Measurements from ENCODE around the gene OPA1. TPM values are rescaled to one million over a fixed set of nuclear protein-coding genes. Genes with fewer than 3 reads are reported as not detected.

The OPA1 gene
- total RNA-seq, 1 donor from 2014 or later = 87.4 TPM

GRCh38 chr3:193650585-193650984 lies 57.6 kb downstream of the OPA1 start:
- no peak for DNase-seq (ENCODE audit: low read depth)

- no peak for DNase-seq (ENCODE audit: low read depth)
Observed at GRCh38 chr3:193655831-193656433, 62.9 kb downstream of the OPA1 start.

- no peak for DNase-seq (ENCODE audit: low read depth)
Observed at GRCh38 chr3:193656445-193656844, 63.4 kb downstream of the OPA1 start.

GRCh38 chr3:193656878-193657282 lies 63.9 kb downstream of the OPA1 start:
- DNase-seq (ENCODE audit: low read depth) = no peak

- DNase-seq (ENCODE audit: low read depth) = no peak
Observed at GRCh38 chr3:193660171-193660570, 67.2 kb downstream of the OPA1 start.

GRCh38 chr3:193660698-193661411 lies 67.8 kb downstream of the OPA1 start:
- DNase-seq (ENCODE audit: low read depth) = no peak

- no peak for DNase-seq (ENCODE audit: low read depth)
Observed at GRCh38 chr3:193662757-193663322, 69.8 kb downstream of the OPA1 start.

GRCh38 chr3:193665370-193665989 lies 72.5 kb downstream of the OPA1 start:
- peak; percentile 61 for DNase-seq (ENCODE audit: low read depth)

- DNase-seq (ENCODE audit: low read depth) = no peak
Observed at GRCh38 chr3:193673845-193674244, 80.8 kb downstream of the OPA1 start.

- DNase-seq (ENCODE audit: low read depth) = no peak
Observed at GRCh38 chr3:193674714-193675113, 81.7 kb downstream of the OPA1 start.

GRCh38 chr3:193677734-193678133 lies 84.7 kb downstream of the OPA1 start:
- no peak for DNase-seq (ENCODE audit: low read depth)

GRCh38 chr3:193680220-193680619 lies 87.2 kb downstream of the OPA1 start:
- DNase-seq (ENCODE audit: low read depth) = peak; percentile 46

GRCh38 chr3:193681631-193682030 lies 88.6 kb downstream of the OPA1 start:
- DNase-seq (ENCODE audit: low read depth) = no peak

- no peak for DNase-seq (ENCODE audit: low read depth)
Observed at GRCh38 chr3:193686665-193687483, 93.9 kb downstream of the OPA1 start.

GRCh38 chr3:193688834-193689714 lies 96.1 kb downstream of the OPA1 start:
- peak; percentile 7 for DNase-seq (ENCODE audit: low read depth)

GRCh38 chr3:193693774-193694173 lies 100.8 kb downstream of the OPA1 start:
- DNase-seq (ENCODE audit: low read depth) = no peak

GRCh38 chr3:193701953-193702635 lies 109.1 kb downstream of the OPA1 start:
- DNase-seq (ENCODE audit: low read depth) = peak; percentile 91

GRCh38 chr3:193702967-193703366 lies 110.0 kb downstream of the OPA1 start:
- no peak for DNase-seq (ENCODE audit: low read depth)

- no peak for DNase-seq (ENCODE audit: low read depth)
Observed at GRCh38 chr3:193704431-193704830, 111.4 kb downstream of the OPA1 start.

GRCh38 chr3:193708270-193708669 lies 115.3 kb downstream of the OPA1 start:
- DNase-seq (ENCODE audit: low read depth) = no peak

All from renal cortical epithelial cell (primary cell).